HL-60 (cell line): ENCODE data around the gene GNG7.
"Not testable (repeated sequence)": the region's sequence is repeated elsewhere in the genome, so short reads cannot be mapped to it uniquely, and the experiment has no call there.

ENCODE experiments used
- DNase-seq, 2 experiments: peaks; one replicate each; pipeline ENCODE4 v3.0.0-alpha.2; 2010 to 2020; ENCODE audit warnings: low read depth in 1 of 2, low spot score in 1 of 2
- H3K27ac ChIP-seq: fragments of 250-450 bp; sonication (Bioruptor Pico); replicated peaks from 2 replicates; pipeline ENCODE4 v1.5.1; 2020; ENCODE audit warnings: mild to moderate bottlenecking, moderate library complexity
- H3K27me3 ChIP-seq: fragments of 250-450 bp; sonication (Bioruptor Pico); 2 replicates; pipeline ENCODE4 v1.5.1; 2021; ENCODE audit warnings: mild to moderate bottlenecking, moderate library complexity; ENCODE audit not compliant: insufficient read depth, poor library complexity, severe bottlenecking
- H3K4me3 ChIP-seq: replicated peaks from 2 replicates; pipeline ENCODE4 v1.5.1; 2011; ENCODE audit warnings: mild to moderate bottlenecking, control low read depth, low read length; ENCODE audit not compliant: insufficient read depth
- CTCF ChIP-seq: IDR thresholded peaks from one replicate; pipeline ENCODE4 v1.5.1; 2011; ENCODE audit warnings: low read length, control low read depth, inconsistent platforms; ENCODE audit not compliant: insufficient read depth
- GABPA ChIP-seq: IDR thresholded peaks from 2 replicates; pipeline ENCODE4 v1.6.1; 2012; ENCODE audit warnings: low read depth
- POLR2AphosphoS5 ChIP-seq: IDR thresholded peaks from 2 replicates; pipeline ENCODE4 v1.6.1; 2012; ENCODE audit warnings: low read depth
- REST ChIP-seq: IDR thresholded peaks from 2 replicates; pipeline ENCODE4 v1.6.1; 2012; ENCODE audit warnings: low read depth; ENCODE audit not compliant: insufficient replicate concordance
- SPI1 ChIP-seq: IDR thresholded peaks from 2 replicates; pipeline ENCODE4 v1.6.1; 2012; ENCODE audit warnings: low read depth, mild to moderate bottlenecking, borderline replicate concordance

The GNG7 gene

GRCh38 chr19:2653710-2654707 lies 48.5 kb downstream of the GNG7 start:
- no peak overlapping the region for H3K27ac ChIP-seq
- no peaks in the 10 kb centered on the region for H3K27me3 ChIP-seq
- DNase-seq: no peak
- TF ChIP-seq GABPA (no peak), SPI1 (no peak), POLR2AphosphoS5 (no peak), CTCF (no peak), REST (no peak)
- no peak overlapping the region for H3K4me3 ChIP-seq

GRCh38 chr19:2653218-2653617 lies 49.3 kb downstream of the GNG7 start:
- H3K27me3 ChIP-seq: no peaks in the 10 kb centered on the region
- H3K27ac ChIP-seq: no peak overlapping the region
- no peak overlapping the region for H3K4me3 ChIP-seq
- no peak for DNase-seq
- TF ChIP-seq GABPA: no peak
- TF ChIP-seq SPI1: no peak
- TF ChIP-seq POLR2AphosphoS5: no peak
- TF ChIP-seq CTCF: no peak
- no peak for TF ChIP-seq REST

- Histone ChIP-seq H3K27ac (no peak overlapping the region), H3K4me3 (no peak overlapping the region), H3K27me3 (no peaks in the 10 kb centered on the region)
- DNase-seq: no peak
- TF ChIP-seq REST (no peak), POLR2AphosphoS5 (no peak), CTCF (no peak)
Measured at GRCh38 chr19:2652504-2653099, 49.9 kb downstream of the GNG7 start.

GRCh38 chr19:2651002-2651733 lies 51.3 kb downstream of the GNG7 start:
- H3K27me3 ChIP-seq, H3K27ac ChIP-seq, H3K4me3 ChIP-seq, DNase-seq: not testable (repeated sequence)
